ENCODE measurements around the gene GYG2. TPM values are rescaled to one million over a fixed set of nuclear protein-coding genes. Genes with fewer than 3 reads are reported as not detected.
"Not testable (repeated sequence)": the region's sequence is repeated elsewhere in the genome, so short reads cannot be mapped to it uniquely, and the experiment has no call there.

GYG2 gene
- total RNA-seq, 1 donor from 2014 or later, result 0.66 TPM

DNA sequence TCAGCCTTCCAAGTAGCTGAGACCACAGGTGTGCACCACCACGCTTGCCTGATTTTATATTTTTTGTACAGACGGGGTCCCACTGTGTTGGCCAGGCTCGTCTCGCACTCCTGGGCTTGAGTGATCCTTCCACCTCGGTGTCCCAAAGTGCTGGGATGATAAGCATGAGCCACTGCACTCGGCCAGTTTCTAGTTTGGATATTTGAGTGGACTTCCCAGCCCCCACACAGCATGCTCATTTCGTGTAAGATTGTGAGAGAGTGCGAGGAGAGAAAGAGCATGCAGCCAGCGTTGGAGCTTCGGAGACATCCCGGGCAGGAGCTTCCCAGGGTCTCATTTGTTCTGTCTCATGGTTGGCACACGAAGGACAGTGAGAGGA is 68.6 kb downstream of the GYG2 start:
- intact Hi-C loops (cut with micrococcal nuclease), result no loop called here
- H3K36me3 ChIP-seq, result no peaks in the 10 kb centered on the region
- no peaks in the 10 kb centered on the region for H3K27me3 ChIP-seq (ENCODE audit: low read depth)
- no peak overlapping the region for H3K27ac ChIP-seq (replicated peaks)
- H3K4me1 ChIP-seq, result no peaks in the 10 kb centered on the region
- no peaks in the 10 kb centered on the region for H3K9me3 ChIP-seq (replicated peaks)
- TF ChIP-seq, protein P1, sequence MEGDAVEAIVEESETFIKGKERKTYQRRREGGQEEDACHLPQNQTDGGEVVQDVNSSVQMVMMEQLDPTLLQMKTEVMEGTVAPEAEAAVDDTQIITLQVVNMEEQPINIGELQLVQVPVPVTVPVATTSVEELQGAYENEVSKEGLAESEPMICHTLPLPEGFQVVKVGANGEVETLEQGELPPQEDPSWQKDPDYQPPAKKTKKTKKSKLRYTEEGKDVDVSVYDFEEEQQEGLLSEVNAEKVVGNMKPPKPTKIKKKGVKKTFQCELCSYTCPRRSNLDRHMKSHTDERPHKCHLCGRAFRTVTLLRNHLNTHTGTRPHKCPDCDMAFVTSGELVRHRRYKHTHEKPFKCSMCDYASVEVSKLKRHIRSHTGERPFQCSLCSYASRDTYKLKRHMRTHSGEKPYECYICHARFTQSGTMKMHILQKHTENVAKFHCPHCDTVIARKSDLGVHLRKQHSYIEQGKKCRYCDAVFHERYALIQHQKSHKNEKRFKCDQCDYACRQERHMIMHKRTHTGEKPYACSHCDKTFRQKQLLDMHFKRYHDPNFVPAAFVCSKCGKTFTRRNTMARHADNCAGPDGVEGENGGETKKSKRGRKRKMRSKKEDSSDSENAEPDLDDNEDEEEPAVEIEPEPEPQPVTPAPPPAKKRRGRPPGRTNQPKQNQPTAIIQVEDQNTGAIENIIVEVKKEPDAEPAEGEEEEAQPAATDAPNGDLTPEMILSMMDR (IDR thresholded peaks at IDR 0.05; ENCODE audit: borderline replicate concordance), result no peak
- DNase-seq, result no peak
- no peak overlapping the region for H3K4me3 ChIP-seq

DNA sequence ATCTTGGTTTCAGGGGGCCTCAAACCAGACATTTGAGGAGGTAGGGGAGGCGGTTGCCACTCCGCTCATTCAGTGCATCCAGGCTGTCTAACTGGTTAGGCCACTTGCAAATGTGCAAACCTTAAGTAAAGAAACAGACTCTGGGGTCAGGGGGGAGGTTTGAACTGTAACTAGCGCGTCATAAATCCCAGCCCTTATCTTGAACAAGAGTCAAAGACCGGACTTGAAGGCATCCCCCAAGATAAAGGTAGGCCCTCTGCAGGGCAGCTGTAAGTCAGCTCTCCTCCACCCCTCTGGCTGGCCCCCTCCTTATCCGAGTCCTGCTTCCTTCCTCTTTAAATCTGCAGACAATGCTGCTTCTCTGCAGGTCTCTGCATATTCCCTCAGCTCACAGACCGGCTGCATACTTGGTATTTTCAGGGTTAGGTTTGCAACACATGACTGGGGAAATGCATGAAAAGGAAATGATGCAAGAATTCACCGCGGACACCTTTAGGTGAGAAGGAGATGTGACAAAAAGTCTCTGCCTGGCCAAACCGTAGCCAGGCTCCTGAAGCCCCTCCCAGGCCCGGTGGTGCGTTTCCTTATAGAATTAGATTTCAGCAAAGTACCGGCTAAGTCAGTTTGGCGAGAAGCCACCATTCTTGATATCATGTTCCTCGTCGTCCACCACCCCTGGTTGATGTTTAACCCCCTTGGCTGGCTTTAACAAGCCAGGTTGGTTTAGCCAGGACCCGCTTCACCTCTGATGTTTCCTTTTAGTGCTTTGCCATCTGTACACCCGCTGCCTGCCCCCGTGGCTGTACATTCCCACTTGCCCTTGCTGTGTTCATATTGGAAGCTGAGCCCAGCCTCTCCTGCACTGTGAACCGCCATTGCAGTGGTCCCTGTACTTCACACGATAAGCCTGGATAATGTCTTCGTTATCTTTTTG is 69.2 kb downstream of the GYG2 start:
- H3K4me3 ChIP-seq; H3K36me3 ChIP-seq; intact Hi-C loops (cut with micrococcal nuclease); H3K27ac ChIP-seq (replicated peaks); DNase-seq; H3K9me3 ChIP-seq (replicated peaks); H3K4me1 ChIP-seq; H3K27me3 ChIP-seq (ENCODE audit: low read depth): not testable (repeated sequence)

DNA sequence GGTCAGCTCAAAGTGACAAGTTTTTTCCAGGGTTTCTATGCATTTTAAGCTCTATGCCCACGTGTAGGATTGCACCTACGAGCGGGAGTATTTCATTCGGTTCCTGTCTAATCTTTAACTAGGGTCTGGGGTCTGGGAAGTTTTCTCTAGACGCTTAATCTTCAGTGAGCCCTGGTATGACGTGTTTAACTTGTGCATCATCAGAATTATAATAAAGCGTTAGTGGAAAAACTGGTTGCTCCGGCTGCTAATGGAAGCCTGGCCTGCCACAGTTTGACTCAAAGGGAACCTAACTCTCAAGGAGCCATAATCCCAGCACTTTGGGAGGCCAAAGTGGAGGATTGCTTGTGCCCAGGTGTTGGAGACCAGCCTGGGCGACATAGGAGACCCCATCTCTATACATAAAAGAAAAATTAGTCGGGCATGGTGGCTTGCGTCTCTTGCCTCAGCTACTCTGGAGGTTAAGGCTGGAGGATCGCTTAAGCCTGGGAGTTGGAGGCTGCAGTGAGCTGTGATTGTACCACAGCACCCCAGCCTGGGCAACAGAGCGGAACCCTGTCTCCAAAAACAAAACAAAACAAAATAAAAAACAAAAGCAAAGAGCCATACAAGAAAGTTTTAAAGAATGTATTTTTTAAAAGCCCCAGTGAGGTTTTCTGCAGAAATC is 70.2 kb downstream of the GYG2 start:
- DNase-seq, result no peak
- H3K36me3 ChIP-seq, result no peaks in the 10 kb centered on the region
- intact Hi-C loops (cut with micrococcal nuclease), result no loop called here
- H3K4me1 ChIP-seq, result no peaks in the 10 kb centered on the region
- H3K4me3 ChIP-seq, result no peak overlapping the region
- no peak overlapping the region for H3K27ac ChIP-seq (replicated peaks)
- H3K9me3 ChIP-seq (replicated peaks), result peaks cover 7% of the 10 kb centered on the region
- H3K27me3 ChIP-seq (ENCODE audit: low read depth), result no peaks in the 10 kb centered on the region
- TF ChIP-seq, protein P1 (IDR thresholded peaks at IDR 0.05; ENCODE audit: borderline replicate concordance), result no peak

DNA sequence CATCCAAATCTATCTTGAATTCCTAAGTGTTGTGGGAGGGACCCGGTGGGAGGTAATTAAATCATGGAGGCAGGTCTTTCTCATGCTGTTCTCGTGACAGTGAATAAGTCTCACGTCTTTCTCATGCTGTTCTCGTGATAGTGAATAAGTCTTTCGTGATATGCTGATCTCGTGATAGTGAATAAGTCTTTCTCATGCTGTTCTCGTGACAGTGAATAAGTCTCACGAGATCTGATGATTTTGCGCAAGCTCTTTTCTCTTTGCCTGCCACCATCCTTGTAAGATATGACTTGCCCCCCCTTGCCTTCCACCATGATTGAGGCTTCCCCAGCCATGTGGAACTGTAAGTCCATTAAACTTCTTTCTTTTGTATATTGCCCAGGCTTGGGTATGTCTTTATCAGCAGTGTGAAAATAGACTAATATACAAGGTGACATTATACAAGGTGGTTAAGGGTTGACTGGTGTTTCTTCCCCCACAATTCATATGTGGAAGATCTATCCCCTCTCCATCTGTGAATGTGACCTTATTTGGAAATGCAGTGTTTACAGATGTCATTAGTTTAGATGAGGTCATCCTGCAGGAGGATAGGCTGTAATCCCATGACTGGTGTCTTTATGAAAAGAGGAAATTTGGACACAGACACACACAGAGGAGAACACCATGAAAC is 72.8 kb downstream of the GYG2 start:
- no peak overlapping the region for H3K4me3 ChIP-seq
- peaks cover 7% of the 10 kb centered on the region for H3K9me3 ChIP-seq (replicated peaks)
- H3K4me1 ChIP-seq, result no peaks in the 10 kb centered on the region
- TF ChIP-seq, protein P1 (IDR thresholded peaks at IDR 0.05; ENCODE audit: borderline replicate concordance), result no peak
- no peak for DNase-seq
- no peaks in the 10 kb centered on the region for H3K27me3 ChIP-seq (ENCODE audit: low read depth)
- H3K36me3 ChIP-seq, result no peaks in the 10 kb centered on the region
- H3K27ac ChIP-seq (replicated peaks), result no peak overlapping the region
- intact Hi-C loops (cut with micrococcal nuclease), result no loop called here

DNA sequence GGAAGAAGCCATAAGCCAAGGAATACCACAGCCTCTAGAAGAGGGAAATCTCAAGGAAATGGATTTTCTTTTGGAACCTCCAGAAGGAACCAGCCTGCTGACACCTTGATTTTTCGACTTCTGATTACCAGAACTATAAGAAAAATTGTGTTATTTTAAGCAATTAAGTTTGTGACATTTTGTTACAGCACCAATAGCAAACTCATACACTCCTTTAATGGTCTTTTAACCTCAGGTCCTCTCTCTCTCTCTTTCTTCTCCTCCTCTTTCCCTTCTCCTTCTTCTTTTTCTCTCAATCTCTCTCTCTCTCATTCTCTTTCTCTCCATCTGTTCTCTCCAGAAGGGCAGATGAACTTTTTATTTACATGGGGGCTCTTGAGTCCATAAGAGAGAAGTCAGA is 74.1 kb downstream of the GYG2 start:
- intact Hi-C loops (cut with micrococcal nuclease), result no loop called here
- Histone ChIP-seq H3K4me1 (no peaks in the 10 kb centered on the region), H3K9me3 (replicated peaks) (peaks cover 7% of the 10 kb centered on the region), H3K27ac (replicated peaks) (no peak overlapping the region), H3K4me3 (no peak overlapping the region), H3K36me3 (peaks cover 7% of the 10 kb centered on the region), H3K27me3 (ENCODE audit: low read depth) (no peaks in the 10 kb centered on the region)
- DNase-seq, result no peak
- TF ChIP-seq, protein P1 (IDR thresholded peaks at IDR 0.05; ENCODE audit: borderline replicate concordance), result no peak

Data from left ventricle myocardium inferior (tissue), 1 donor.